HUES64 (cell line): ENCODE measurements around the gene NINJ2.

Experiments
- H3K27ac ChIP-seq: 2 replicates; pipeline ENCODE4 v1.7.0; 2013; ENCODE audit warnings: low read depth, low read length, inconsistent platforms
- H3K27me3 ChIP-seq: 2 replicates; pipeline ENCODE4 v1.6.1; 2013; ENCODE audit warnings: mild to moderate bottlenecking, low read length; ENCODE audit not compliant: insufficient read depth
- H3K36me3 ChIP-seq: 2 replicates; pipeline ENCODE4 v1.6.1; 2013; ENCODE audit warnings: mild to moderate bottlenecking, low read length; ENCODE audit not compliant: insufficient read depth
- H3K4me1 ChIP-seq: 2 replicates; pipeline ENCODE4 v1.6.1; 2013; ENCODE audit warnings: mild to moderate bottlenecking, low read length, moderate library complexity; ENCODE audit not compliant: insufficient read depth
- H3K4me3 ChIP-seq: 2 replicates; pipeline ENCODE4 v1.5.1; 2013; ENCODE audit warnings: mild to moderate bottlenecking, low read length, moderate library complexity
- H3K9ac ChIP-seq: 2 replicates; pipeline ENCODE4 v1.6.1; 2013; ENCODE audit warnings: mild to moderate bottlenecking, low read depth, low read length
- H3K9me3 ChIP-seq: 2 replicates; pipeline ENCODE4 v1.6.1; 2013; ENCODE audit warnings: low read depth, low read length; ENCODE audit not compliant: insufficient read depth
- WGBS: fragments of 150-250, 120-280 bp; methylation state at CpG from one replicate; pipeline ENCODE4 v1.1.7; 2013; ENCODE audit warnings: missing lambda C conversion rate; 5-methylcytosine and 5-hydroxymethylcytosine counted together

Gene NINJ2

GRCh38 chr12:562634-563033 lies 100.6 kb downstream of the NINJ2 start:
- H3K4me3 ChIP-seq, result no peak overlapping the region
- WGBS, result 94% methylated on average over 12 of the region's 12 CpGs
- no peaks in the 10 kb centered on the region for H3K9me3 ChIP-seq
- H3K4me1 ChIP-seq, result no peaks in the 10 kb centered on the region
- H3K27me3 ChIP-seq, result no peaks in the 10 kb centered on the region
- H3K36me3 ChIP-seq, result no peaks in the 10 kb centered on the region
- no peak overlapping the region for H3K27ac ChIP-seq
- no peak overlapping the region for H3K9ac ChIP-seq

GRCh38 chr12:561908-562593 lies 101.2 kb downstream of the NINJ2 start:
- no peaks in the 10 kb centered on the region for H3K27me3 ChIP-seq
- H3K4me3 ChIP-seq, result no peak overlapping the region
- H3K27ac ChIP-seq, result no peak overlapping the region
- no peaks in the 10 kb centered on the region for H3K9me3 ChIP-seq
- H3K36me3 ChIP-seq, result no peaks in the 10 kb centered on the region
- WGBS, result 88% methylated on average over 19 of the region's 19 CpGs
- no peaks in the 10 kb centered on the region for H3K4me1 ChIP-seq
- H3K9ac ChIP-seq, result no peak overlapping the region

GRCh38 chr12:561391-561705 lies 101.9 kb downstream of the NINJ2 start:
- Histone ChIP-seq H3K27me3 (no peaks in the 10 kb centered on the region), H3K4me1 (no peaks in the 10 kb centered on the region), H3K9me3 (no peaks in the 10 kb centered on the region), H3K9ac (no peak overlapping the region), H3K36me3 (no peaks in the 10 kb centered on the region), H3K27ac (no peak overlapping the region), H3K4me3 (no peak overlapping the region)
- 91% methylated on average over 14 of the region's 14 CpGs for WGBS

- Histone ChIP-seq H3K4me3 (no peak overlapping the region), H3K4me1 (no peaks in the 10 kb centered on the region), H3K27me3 (no peaks in the 10 kb centered on the region), H3K9me3 (no peaks in the 10 kb centered on the region), H3K27ac (no peak overlapping the region), H3K36me3 (no peaks in the 10 kb centered on the region), H3K9ac (no peak overlapping the region)
- 91% methylated on average over 18 of the region's 19 CpGs for WGBS
Observed at GRCh38 chr12:560691-561390, 102.4 kb downstream of the NINJ2 start.

GRCh38 chr12:559906-560455 lies 103.3 kb downstream of the NINJ2 start:
- H3K36me3 ChIP-seq, result no peaks in the 10 kb centered on the region
- 93% methylated on average over 14 of the region's 14 CpGs for WGBS
- no peaks in the 10 kb centered on the region for H3K27me3 ChIP-seq
- H3K4me3 ChIP-seq, result no peak overlapping the region
- no peaks in the 10 kb centered on the region for H3K9me3 ChIP-seq
- H3K27ac ChIP-seq, result no peak overlapping the region
- no peak overlapping the region for H3K9ac ChIP-seq
- H3K4me1 ChIP-seq, result no peaks in the 10 kb centered on the region

- Histone ChIP-seq H3K27ac (no peak overlapping the region), H3K9me3 (no peaks in the 10 kb centered on the region), H3K4me3 (no peak overlapping the region), H3K27me3 (no peaks in the 10 kb centered on the region), H3K9ac (no peak overlapping the region), H3K36me3 (no peaks in the 10 kb centered on the region), H3K4me1 (no peaks in the 10 kb centered on the region)
- 94% methylated on average over 21 of the region's 21 CpGs for whole genome bisulfite sequencing
Observed at GRCh38 chr12:559208-559905, 103.9 kb downstream of the NINJ2 start.

GRCh38 chr12:558580-558979 lies 104.7 kb downstream of the NINJ2 start:
- Histone ChIP-seq H3K27me3 (no peaks in the 10 kb centered on the region), H3K4me3 (no peak overlapping the region), H3K9ac (no peak overlapping the region), H3K4me1 (no peaks in the 10 kb centered on the region), H3K9me3 (no peaks in the 10 kb centered on the region), H3K27ac (no peak overlapping the region), H3K36me3 (no peaks in the 10 kb centered on the region)
- WGBS, result 94% methylated on average over 4 of the region's 4 CpGs

- no peaks in the 10 kb centered on the region for H3K9me3 ChIP-seq
- no peaks in the 10 kb centered on the region for H3K4me1 ChIP-seq
- peaks cover 12% of the 10 kb centered on the region; the same call in 1 of the 2 replicates for H3K36me3 ChIP-seq
- H3K9ac ChIP-seq, result no peak overlapping the region
- no peak overlapping the region for H3K4me3 ChIP-seq
- no peaks in the 10 kb centered on the region for H3K27me3 ChIP-seq
- H3K27ac ChIP-seq, result no peak overlapping the region
- WGBS, result 94% methylated on average over 20 of the region's 20 CpGs
Observed at GRCh38 chr12:556498-556897, 106.7 kb downstream of the NINJ2 start.

- Histone ChIP-seq H3K9me3 (no peaks in the 10 kb centered on the region), H3K9ac (no peak overlapping the region), H3K4me1 (no peaks in the 10 kb centered on the region), H3K27me3 (no peaks in the 10 kb centered on the region), H3K36me3 (peaks cover 21% of the 10 kb centered on the region; the same call in 1 of the 2 replicates), H3K4me3 (no peak overlapping the region), H3K27ac (no peak overlapping the region)
- 85% methylated on average over 8 of the region's 8 CpGs for WGBS
Observed at GRCh38 chr12:554001-554285, 109.3 kb downstream of the NINJ2 start.

- H3K27ac ChIP-seq, result no peak overlapping the region
- H3K4me1 ChIP-seq, result no peaks in the 10 kb centered on the region
- 95% methylated on average over 23 of the region's 23 CpGs for WGBS
- no peaks in the 10 kb centered on the region for H3K27me3 ChIP-seq
- H3K36me3 ChIP-seq, result peaks cover 21% of the 10 kb centered on the region; the same call in 1 of the 2 replicates
- H3K9me3 ChIP-seq, result no peaks in the 10 kb centered on the region
- no peak overlapping the region for H3K9ac ChIP-seq
- no peak overlapping the region for H3K4me3 ChIP-seq
Observed at GRCh38 chr12:553216-554000, 109.8 kb downstream of the NINJ2 start.

- no peaks in the 10 kb centered on the region for H3K27me3 ChIP-seq
- H3K36me3 ChIP-seq, result peaks cover 21% of the 10 kb centered on the region; the same call in 1 of the 2 replicates
- no peak overlapping the region for H3K4me3 ChIP-seq
- H3K9ac ChIP-seq, result no peak overlapping the region
- WGBS, result 86% methylated on average over 6 of the region's 6 CpGs
- no peaks in the 10 kb centered on the region for H3K4me1 ChIP-seq
- H3K27ac ChIP-seq, result no peak overlapping the region
- H3K9me3 ChIP-seq, result no peaks in the 10 kb centered on the region
Observed at GRCh38 chr12:552466-552865, 110.8 kb downstream of the NINJ2 start.
